Endothelial cell of umbilical vein (primary cell): Measurements from ENCODE around the gene BUD31. TPM values are rescaled to one million over a fixed set of nuclear protein-coding genes. Genes with fewer than 3 reads are reported as not detected.

ENCODE experiments used
- BruUV-seq: library from RNA; stranded (reverse); fragments of 400-500 nt; replicated peaks from 2 replicates; lab custom pipeline; 2021; lab: Mats Ljungman, UMichigan
- CTCF ChIA-PET: fragments of 300-600, 350-600 bp; sonication (Branson Sonifier 250); formaldehyde crosslinking; loops from one replicate; lab custom pipeline; 2021; ENCODE audit warnings: antibody characterized with exemption, inconsistent platforms; lab: Charles Lee
- POLR2A ChIA-PET: fragments of 300-600, 350-600 bp; sonication (Branson Sonifier 250); formaldehyde crosslinking; loops from one replicate; lab custom pipeline; 2021; ENCODE audit warnings: antibody characterized with exemption, inconsistent platforms; lab: Charles Lee
- DNase-seq: peaks from one replicate; pipeline ENCODE4 v3.0.0-alpha.2; 2011; ENCODE audit warnings: low read depth, low spot score
- FAIRE-seq: peaks from 2 replicates; lab custom pipeline; 2011; peaks lifted over from hg19 to GRCh38; lab: Jason Lieb, UNC
- H2AFZ ChIP-seq: 2 replicates; pipeline ENCODE4 v1.6.0; 2012; ENCODE audit warnings: low read depth, low read length, control low read depth, inconsistent platforms
- H3K27ac ChIP-seq: 2 replicates; pipeline ENCODE4 v1.5.1; 2011; ENCODE audit warnings: low read depth, mild to moderate bottlenecking, control low read depth, low read length, moderate library complexity; ENCODE audit not compliant: insufficient read depth
- H3K27me3 ChIP-seq, 2 experiments: 2 replicates each; pipeline versions ENCODE4 v1.6.0 to v1.6.1; 2011; ENCODE audit warnings: low read length in 2 of 2, mixed read lengths in 1 of 2; ENCODE audit not compliant: control insufficient read depth in 2 of 2, insufficient read depth in 2 of 2
- H3K36me3 ChIP-seq, 2 experiments: 2 replicates in 1 of 2; 3 replicates in 1 of 2; pipeline ENCODE4 v1.5.1; 2011; ENCODE audit warnings: low read length in 2 of 2, mild to moderate bottlenecking in 1 of 2, moderate library complexity in 1 of 2; ENCODE audit not compliant: control insufficient read depth in 2 of 2, insufficient read depth in 2 of 2; ENCODE audit errors: extremely low read depth in 1 of 2
- H3K4me1 ChIP-seq: 3 replicates; pipeline ENCODE4 v1.5.1; 2011; ENCODE audit warnings: mild to moderate bottlenecking, low read length; ENCODE audit not compliant: control insufficient read depth, insufficient read depth; ENCODE audit errors: extremely low read depth
- H3K4me2 ChIP-seq: 2 replicates; pipeline ENCODE4 v1.6.1; 2011; ENCODE audit warnings: low read length, control low read depth, mixed read lengths; ENCODE audit not compliant: insufficient read depth
- H3K4me3 ChIP-seq, 3 experiments: fragments of 200-600 bp in 1 of 3; sonication (generic), shearing (Covaris generic) in 1 of 3; replicated peaks in 1 of 3; 2 replicates each; pipeline ENCODE4 v1.5.1; 2011 to 2016; ENCODE audit warnings: control low read depth in 3 of 3, low read length in 3 of 3, mild to moderate bottlenecking in 2 of 3, inconsistent platforms in 1 of 3, low read depth in 1 of 3, moderate library complexity in 1 of 3; ENCODE audit not compliant: insufficient read depth in 1 of 3
- H3K79me2 ChIP-seq: 2 replicates; pipeline ENCODE4 v1.6.0; 2012; ENCODE audit warnings: low read length, inconsistent platforms; ENCODE audit not compliant: control insufficient read depth, insufficient read depth
- H3K9ac ChIP-seq: replicated peaks from 2 replicates; pipeline ENCODE3; 2011; ENCODE audit warnings: low read length, control low read depth; ENCODE audit not compliant: insufficient read depth; ENCODE audit errors: extremely low read depth
- H3K9me1 ChIP-seq: replicated peaks from 3 replicates; pipeline ENCODE4 v1.6.0; 2011; ENCODE audit warnings: mild to moderate bottlenecking, low read length; ENCODE audit not compliant: control insufficient read depth, insufficient read depth; ENCODE audit errors: extremely low read depth
- H3K9me3 ChIP-seq: replicated peaks from 2 replicates; pipeline ENCODE4 v1.5.1; 2012; ENCODE audit warnings: low read length, inconsistent platforms; ENCODE audit not compliant: control insufficient read depth, insufficient read depth
- H4K20me1 ChIP-seq: replicated peaks from 2 replicates; pipeline ENCODE3; 2011; ENCODE audit warnings: mild to moderate bottlenecking, low read length; ENCODE audit not compliant: control insufficient read depth, insufficient read depth; ENCODE audit errors: extremely low read depth
- CTCF ChIP-seq, 2 donors: IDR thresholded peaks; 1 replicate in 1 of 2; 2 replicates in 1 of 2; pipeline ENCODE4 v1.5.1; 2011; ENCODE audit warnings: low read length in 2 of 2, mild to moderate bottlenecking in 2 of 2, moderate library complexity in 2 of 2, control low read depth in 1 of 2, inconsistent platforms in 1 of 2, low read depth in 1 of 2; ENCODE audit not compliant: insufficient read depth in 1 of 2; ENCODE audit errors: extremely low read depth in 1 of 2
- EZH2 ChIP-seq: IDR thresholded peaks from 2 replicates; pipeline ENCODE4 v1.6.1; 2012; ENCODE audit warnings: borderline replicate concordance, low read depth, mild to moderate bottlenecking, moderate library complexity, low read length, inconsistent platforms; ENCODE audit not compliant: severe bottlenecking
- FOS ChIP-seq: IDR thresholded peaks from 2 replicates; pipeline ENCODE4 v1.6.1; 2011; ENCODE audit warnings: mild to moderate bottlenecking, low read length, moderate library complexity, borderline replicate concordance; ENCODE audit not compliant: insufficient read depth
- GATA2 ChIP-seq: IDR thresholded peaks from 2 replicates; pipeline ENCODE4 v1.7.0; 2011; ENCODE audit warnings: low read depth, mild to moderate bottlenecking, moderate library complexity, mixed read lengths, low read length; ENCODE audit not compliant: insufficient read length, insufficient read depth
- JUN ChIP-seq: IDR thresholded peaks from 2 replicates; pipeline ENCODE4 v1.6.1; 2011; ENCODE audit warnings: borderline replicate concordance, low read depth; ENCODE audit not compliant: insufficient read length, insufficient read depth
- MYC ChIP-seq: IDR thresholded peaks from one replicate; pipeline ENCODE4 v1.6.1; 2011; ENCODE audit warnings: mild to moderate bottlenecking, low read depth, low read length
- POLR2A ChIP-seq: IDR thresholded peaks from 2 replicates; pipeline ENCODE4 v1.6.1; 2012; ENCODE audit warnings: low read depth, mild to moderate bottlenecking, control low read depth, low read length
- POLR2AphosphoS5 ChIP-seq: IDR thresholded peaks from 2 replicates; pipeline ENCODE4 v1.6.1; 2012; ENCODE audit warnings: low read depth, mild to moderate bottlenecking, control low read depth, low read length, moderate library complexity; ENCODE audit not compliant: insufficient read depth
- dilution Hi-C: fragments of 300-500 bp; cut with MboI; formaldehyde crosslinking; loops from one replicate; pipeline ENCODE4 v1.15.0; 2019; ENCODE audit warnings: low sequenced_read_pairs; ENCODE audit not compliant: extremely low pct_ligation_motif_present
- intact Hi-C: fragments of 100-400 bp; cut with micrococcal nuclease; formaldehyde crosslinking; loops from one replicate; pipeline ENCODE4 v1.10.0; 2022
- polyA plus RNA-seq, 4 experiments: library from polyadenylated mRNA; depleted of rRNA in 3 of 4; stranded (reverse) in 3 of 4; unstranded in 1 of 4; fragments of >200 nt; gene quantifications; 2 replicates each; pipeline versions ENCODE4 v1.2.1 to v1.2.3, GENCODE V29; 2011 to 2012; ENCODE audit warnings: missing spikeins in 1 of 4
- total RNA-seq: library from RNA; stranded (reverse); gene quantifications from 2 replicates; pipeline ENCODE4 v1.2.3, GENCODE V29; 2021
- TF ChIP-seq, protein P1 (sequence below): IDR thresholded peaks from 2 replicates; pipeline ENCODE4 v1.6.1; 2011; ENCODE audit not compliant: insufficient read depth, insufficient read length

The BUD31 gene
- total and polyA plus RNA-seq, 2 donors (not counting 3 experiments of a cell fraction or from before 2014, with no cell fraction given): 67.8 to 122 TPM

DNA sequence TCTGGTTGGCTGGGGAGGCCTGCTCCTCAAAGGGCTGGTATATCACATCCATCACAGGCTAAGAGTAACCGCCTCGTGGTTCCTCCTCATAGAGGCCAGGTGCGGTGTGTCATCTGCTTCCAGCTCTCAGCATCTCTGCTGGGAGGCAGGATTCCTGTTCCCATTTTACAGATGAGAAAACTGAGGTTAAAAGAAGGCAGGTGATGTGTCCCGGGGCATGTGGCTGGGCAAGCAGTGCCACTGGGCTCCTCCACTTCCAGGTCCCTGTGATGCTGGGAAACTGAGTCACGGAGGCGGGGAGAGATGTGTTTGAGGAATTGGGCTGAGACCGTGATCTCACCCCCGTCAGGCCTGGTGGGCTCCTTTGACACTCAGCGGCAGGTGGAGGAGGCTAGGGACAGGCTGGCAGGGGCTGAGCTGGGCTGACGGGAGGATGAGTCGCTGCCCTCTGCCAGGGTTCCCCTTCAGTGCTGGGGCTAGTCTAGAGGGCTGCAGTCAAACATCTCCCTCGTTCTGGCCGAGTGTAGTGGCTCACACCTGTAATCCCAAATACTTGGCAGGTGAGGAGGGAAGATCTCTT lies 24.9 kb upstream of the BUD31 start:
- dilution Hi-C loops (no loop called here), intact Hi-C loops (no loop called here)
- POLR2A ChIA-PET: no interaction called here
- Histone ChIP-seq H3K9me3 (no peaks in the 10 kb centered on the region), H3K4me3 (no peak overlapping the region), H3K9me1 (no peaks in the 10 kb centered on the region), H3K9ac (no peak overlapping the region), H3K4me1 (peaks cover 18% of the 10 kb centered on the region), H3K27me3 (no peaks in the 10 kb centered on the region), H3K27ac (no peak overlapping the region), H3K79me2 (peaks cover 54% of the 10 kb centered on the region), H3K36me3 (peaks cover 16 to 24% of the 10 kb centered on the region in 2 experiments), H2AFZ (no peak overlapping the region), H4K20me1 (no peaks in the 10 kb centered on the region), H3K4me2 (no peak overlapping the region)
- CTCF ChIA-PET: no interaction called here
- DNase-seq: no peak
- FAIRE-seq: no peak
- TF ChIP-seq GATA2: no peak
- TF ChIP-seq POLR2AphosphoS5: peak; percentile 32
- no peak for TF ChIP-seq EZH2
- no TSS peak for BruUV-seq

- no peak for DNase-seq
- no TSS peak for BruUV-seq
- no peak overlapping the region for H3K27ac ChIP-seq
- peaks cover 54% of the 10 kb centered on the region for H3K79me2 ChIP-seq
- H2AFZ ChIP-seq: no peak overlapping the region
- H3K4me2 ChIP-seq: no peak overlapping the region
- H3K9ac ChIP-seq: no peak overlapping the region
- TF ChIP-seq, protein P1, sequence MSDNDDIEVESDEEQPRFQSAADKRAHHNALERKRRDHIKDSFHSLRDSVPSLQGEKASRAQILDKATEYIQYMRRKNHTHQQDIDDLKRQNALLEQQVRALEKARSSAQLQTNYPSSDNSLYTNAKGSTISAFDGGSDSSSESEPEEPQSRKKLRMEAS: no peak
- TF ChIP-seq EZH2 (no peak), POLR2A (no peak), CTCF (IDR thresholded peaks at IDR 0.05; ENCODE audit: extremely low read depth in 1 of 2, insufficient read depth in 1 of 2, low read depth in 1 of 2, low read length in 2 of 2) (no peak), FOS (no peak), MYC (no peak), JUN (no peak), POLR2AphosphoS5 (no peak), GATA2 (no peak)
- H3K27me3 ChIP-seq: no peaks in the 10 kb centered on the region
- intact Hi-C loops: no loop called here
- no peaks in the 10 kb centered on the region for H4K20me1 ChIP-seq
- H3K4me1 ChIP-seq: peaks cover 15% of the 10 kb centered on the region
- ChIA-PET CTCF (no interaction called here), POLR2A (no interaction called here)
- no peaks in the 10 kb centered on the region for H3K9me1 ChIP-seq
- H3K36me3 ChIP-seq: peaks cover 16 to 27% of the 10 kb centered on the region in 2 experiments
- FAIRE-seq: no peak
- H3K9me3 ChIP-seq: no peaks in the 10 kb centered on the region
- H3K4me3 ChIP-seq: no peak overlapping the region
- dilution Hi-C loops: no loop called here
Measured at GRCh38 chr7:99384523-99384922, 24.2 kb upstream of the BUD31 start.
